Activated T-helper 1 cell treated with anti-CD3 and anti-CD28 coated beads, Interleukin-2, amount 50 U/mL, for 16 hours (primary cell): Measurements from ENCODE around the gene LECT2.

Source experiments
- DNase-seq, 2 donors: peaks; one replicate each; pipeline ENCODE4 v3.0.0-alpha.2; 2020; ENCODE audit warnings: low read depth in 1 of 2, low spot score in 1 of 2

The LECT2 gene

DNA sequence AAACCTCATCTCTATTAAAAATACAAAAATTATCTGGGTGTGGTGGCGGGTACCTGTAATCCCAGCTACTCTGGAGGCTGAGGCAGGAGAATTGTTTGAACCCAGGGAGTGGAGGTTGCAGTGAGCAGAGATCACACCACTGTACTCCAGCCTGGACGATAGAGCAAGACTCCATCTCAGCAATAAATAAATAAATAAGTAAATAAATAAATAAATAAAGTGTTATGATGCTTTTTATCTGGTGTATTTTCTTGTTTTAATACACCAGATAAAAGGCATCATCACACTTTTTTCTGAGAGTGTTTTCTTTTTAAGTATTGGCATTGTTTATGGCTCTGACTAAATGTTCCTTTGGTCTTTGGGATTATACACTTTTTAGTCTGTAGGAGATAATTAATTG lies 24.2 kb upstream of the LECT2 start:
- DNase-seq, result no peak

DNA sequence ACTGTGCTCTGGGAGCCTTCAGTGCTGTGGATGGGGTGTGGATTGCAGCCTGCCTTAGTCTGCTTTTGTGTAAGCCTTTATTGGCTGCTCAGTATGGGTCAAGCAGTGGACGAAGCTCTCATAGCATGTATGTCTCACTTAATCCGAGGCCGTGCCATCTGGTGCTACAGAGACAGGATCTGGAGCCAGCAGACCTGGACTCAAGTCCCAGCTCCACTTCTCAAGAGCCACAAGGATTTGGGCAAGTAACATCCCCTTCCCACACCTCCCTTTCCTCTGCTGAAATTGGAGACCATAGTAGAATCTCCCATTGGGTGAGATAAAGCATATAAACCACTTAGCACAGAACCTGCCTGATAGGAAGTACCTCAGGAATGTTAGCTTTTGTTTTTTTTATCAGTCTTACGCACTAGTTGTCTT lies 23.4 kb upstream of the LECT2 start:
- no peak for DNase-seq

DNA sequence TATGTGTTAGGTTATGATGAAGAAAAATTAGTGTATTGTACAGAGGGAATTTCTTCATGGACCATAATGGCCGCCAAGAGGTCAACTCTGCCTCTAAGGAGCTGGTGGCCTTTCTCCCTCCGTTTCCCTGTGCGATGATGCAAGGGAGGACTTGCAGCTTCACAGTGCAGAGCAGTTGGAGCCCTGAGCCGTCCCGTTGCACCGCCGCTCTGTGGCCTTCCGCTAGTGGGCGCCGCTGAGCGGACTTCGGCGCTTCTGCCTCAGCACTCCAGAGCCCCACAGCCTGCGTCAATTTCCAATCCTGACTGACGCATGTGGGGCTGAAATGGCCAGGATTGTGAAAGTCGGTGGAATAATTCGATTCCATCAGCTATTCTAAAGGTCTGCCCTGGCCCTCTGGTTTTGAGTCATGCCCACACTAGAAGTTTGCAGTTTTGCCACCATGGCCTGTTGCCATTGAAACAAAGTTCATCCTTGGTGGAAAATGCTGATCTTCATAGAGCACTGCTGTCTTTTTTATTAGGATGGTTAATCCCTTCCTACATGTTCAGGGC lies 22.7 kb upstream of the LECT2 start:
- peak in 1 of 2 donors; percentile 17 for DNase-seq

DNA sequence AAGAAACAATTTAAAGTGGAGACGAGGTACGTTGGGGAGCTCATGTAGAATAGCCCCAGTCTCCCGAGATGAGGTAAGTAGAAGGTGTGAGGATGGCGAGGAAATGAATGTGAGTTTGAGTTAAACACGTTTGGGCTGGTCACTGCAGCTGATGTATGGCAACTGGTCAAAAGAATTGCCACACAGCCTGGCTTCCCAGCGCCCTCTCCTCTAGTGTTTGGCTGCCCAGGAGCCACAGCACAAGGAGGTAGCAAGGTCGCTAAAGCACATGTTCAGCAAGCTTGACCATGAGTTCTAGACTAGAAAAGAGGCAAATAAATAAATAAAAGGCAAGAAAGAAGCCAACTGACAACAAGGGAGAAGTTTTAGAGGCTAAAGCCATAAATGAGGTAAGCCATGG lies 21.4 kb upstream of the LECT2 start:
- no peak for DNase-seq

DNA sequence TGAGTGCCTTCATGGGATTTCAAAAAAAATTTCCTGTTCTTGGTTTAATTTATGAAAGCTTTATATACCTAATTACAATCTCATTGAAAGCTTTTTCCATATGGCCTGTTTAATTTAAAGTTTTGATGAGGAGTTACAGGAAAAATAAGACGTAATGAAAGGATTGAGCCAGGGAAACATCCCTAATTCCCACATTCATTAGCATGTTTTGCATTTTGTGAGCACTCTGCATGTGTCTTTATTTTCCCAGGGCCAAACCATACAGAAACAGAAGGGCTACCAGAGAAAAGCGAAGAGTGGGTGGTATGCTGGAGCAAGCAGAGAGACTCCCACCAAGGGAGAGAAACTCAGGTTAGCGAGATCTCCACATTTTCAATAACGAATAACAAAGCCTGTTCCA lies 20.3 kb upstream of the LECT2 start:
- no peak for DNase-seq

DNA sequence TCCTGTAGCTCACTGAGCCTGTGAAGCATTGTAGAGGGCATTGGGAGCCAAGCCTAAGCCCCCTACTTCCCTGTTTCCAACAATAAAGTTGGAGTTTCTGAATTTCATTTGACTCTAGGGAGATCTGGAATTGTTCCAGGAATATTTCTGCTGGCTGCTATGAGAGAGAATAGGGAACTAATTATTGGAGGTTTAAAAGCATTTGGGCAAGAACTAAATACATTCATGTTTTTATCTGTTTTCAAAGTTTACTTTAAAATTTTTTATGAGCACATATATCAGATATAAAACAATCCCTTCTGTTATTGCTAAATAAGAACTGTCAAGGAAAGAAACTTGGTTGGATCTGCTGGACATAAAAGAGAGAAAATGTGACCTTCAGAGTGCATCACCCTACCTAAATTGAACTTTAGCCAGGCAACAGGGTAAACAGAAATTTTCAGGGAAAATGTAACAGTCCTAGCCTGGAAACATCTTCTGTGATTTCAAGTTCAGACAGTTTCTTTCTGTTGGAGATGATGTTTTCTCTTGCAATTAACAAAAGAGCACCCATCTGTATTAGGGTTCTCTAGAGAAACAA lies 19.3 kb upstream of the LECT2 start:
- DNase-seq, result no peak

DNA sequence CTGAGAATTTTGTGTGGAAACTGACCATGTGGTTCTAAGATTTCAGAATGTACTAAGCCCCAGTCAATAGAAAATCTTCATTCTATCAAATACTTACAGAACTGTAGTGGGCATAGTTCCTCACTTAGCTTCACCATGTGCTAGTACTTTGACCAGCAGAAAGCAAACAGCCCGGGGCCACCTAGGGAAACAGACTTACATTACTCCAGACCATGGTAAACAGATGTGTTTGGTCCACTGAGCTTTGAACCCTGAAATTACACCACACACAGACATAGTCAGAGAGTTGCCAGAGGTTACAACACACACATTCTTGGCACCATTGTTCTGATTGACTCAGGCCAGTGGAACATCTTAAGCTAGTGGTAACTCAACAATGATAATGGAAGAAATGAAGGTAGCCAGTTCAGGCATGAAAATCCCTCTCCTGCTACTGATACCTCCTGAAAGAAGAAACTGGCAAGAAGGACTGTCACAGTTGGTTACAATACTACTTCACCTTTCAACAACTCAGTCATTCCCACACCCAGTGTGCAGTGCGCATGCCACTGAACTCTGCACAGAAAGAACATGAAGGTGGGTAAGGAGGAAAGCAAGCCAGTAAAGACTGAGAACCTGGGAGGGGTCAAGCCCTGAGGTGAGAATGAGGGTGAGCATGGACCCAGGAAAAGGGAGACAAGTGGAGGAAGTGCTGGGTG lies 18.7 kb upstream of the LECT2 start:
- DNase-seq, result no peak

DNA sequence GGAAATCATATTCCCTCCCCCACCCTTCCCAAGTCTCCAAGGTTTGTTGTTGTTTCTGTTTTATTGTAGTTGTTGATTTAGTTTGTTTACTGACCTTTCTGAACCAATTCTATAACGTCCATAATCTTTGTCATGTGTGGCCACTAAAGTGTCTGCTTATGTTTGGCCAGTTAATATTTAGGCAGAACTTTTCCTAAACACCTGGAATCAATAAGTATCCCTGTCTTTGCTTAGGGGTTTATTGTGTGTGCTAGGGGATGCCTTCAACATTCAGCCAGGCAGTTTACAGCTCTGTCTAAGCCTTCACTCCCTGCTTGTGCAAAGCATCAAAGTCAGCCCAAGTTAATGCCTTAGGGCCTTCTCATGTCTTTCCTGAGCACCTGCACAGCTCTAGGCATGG lies 16.9 kb upstream of the LECT2 start:
- DNase-seq, result no peak

DNA sequence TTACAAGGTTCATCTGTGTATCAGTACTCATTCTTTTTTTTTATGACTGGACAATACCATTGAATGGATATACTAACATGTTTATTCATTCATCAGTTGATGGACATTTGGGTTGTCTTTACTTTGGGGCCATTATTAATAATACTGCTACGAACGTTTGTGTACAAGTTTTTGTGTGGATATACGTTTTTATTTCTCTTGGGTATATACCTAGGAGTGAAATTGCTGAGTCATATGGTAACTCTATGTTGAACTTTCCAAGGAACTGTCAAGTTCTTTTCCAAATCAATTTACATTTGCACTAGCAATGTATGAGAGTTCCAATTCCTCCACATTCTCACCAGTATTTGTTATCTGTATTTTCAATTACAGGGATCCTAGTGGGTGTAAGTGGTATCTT lies 12.0 kb upstream of the LECT2 start:
- DNase-seq, result no peak

DNA sequence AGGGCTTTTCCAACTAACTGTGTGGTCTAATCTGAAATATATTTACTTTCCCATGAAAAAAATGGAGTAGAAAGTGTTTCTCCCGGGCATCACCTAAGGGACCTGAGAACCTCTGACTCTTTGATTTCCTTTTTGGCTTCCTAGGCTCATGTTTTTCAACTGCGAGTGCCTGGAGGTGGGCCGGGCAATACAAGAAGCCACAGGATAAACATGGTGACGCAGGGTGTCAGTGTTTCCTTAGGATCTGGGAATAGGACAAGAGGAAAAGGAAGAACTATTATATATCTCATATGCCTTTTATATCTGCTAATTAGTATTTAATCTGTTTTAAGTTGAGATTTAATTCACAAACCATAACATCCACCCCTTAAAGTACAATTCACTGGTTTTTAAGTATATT lies 11.4 kb upstream of the LECT2 start:
- no peak for DNase-seq

DNA sequence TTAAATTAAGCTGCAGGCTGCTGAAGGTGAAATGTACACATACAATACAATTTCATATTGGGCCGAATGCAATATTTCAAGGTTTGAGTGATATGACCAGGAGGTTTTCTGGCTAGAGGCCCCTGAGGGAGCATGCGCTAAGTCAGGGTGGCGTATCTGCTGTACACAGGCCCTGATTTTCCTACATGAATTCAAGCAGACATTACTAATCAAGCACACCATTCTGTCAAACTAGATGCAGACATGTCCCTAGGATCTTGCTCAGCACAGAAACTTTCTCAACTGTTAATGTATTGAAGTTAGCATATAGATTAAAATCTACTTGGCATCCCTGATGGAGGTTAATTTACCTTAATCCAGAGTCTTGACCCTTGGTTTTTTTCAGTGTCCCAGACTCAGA lies 10.7 kb upstream of the LECT2 start:
- no peak for DNase-seq

DNA sequence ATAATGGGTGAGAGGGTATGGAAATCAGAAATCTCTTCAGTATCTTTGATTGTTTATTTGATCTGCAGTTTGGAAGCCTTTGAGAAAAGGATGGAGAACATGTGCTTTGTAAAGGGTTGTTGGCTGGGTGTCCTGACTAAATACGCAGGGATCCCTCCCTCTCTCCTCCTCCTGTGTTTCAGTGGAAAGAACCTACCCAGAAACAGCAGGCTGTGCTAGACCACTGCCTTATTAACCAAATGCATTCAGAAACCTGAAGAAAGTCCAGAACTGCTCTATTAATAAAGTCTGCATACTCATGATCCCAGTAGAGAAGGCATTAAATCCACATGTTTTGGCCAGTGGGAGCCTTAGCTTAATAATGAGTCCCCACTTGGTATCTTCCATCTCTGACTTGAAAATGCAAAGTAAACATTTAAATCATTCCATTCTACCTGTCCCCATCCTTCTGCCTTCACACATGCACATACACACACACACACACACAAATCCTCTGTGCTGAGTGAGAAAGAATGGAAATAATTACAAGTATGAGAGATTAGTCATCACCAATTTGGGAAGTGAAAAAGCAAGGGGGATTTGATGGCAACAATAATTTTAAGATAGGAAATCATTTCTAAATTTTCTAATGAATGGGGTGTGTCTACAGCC lies 10.0 kb upstream of the LECT2 start:
- no peak for DNase-seq

DNA sequence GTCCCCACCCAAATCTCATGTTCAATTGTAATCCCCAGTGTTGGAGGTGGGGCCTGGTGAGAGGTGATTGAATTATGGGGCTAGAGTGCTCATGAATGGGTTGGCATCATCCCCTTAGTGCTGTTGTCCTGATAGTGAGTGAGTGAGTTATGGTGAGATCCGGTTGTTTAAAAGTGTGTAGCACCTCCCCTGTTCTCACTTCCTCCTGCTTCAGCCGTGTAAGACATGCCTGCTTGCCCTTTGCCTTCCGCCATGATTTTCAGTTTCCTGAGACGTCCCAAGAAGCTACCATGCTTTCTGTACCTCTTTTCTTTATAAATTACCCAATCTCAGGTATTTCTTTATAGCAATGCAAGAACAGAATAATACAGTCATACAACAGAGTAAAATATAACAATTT lies 742 bp upstream of the LECT2 start:
- DNase-seq, result no peak

DNA sequence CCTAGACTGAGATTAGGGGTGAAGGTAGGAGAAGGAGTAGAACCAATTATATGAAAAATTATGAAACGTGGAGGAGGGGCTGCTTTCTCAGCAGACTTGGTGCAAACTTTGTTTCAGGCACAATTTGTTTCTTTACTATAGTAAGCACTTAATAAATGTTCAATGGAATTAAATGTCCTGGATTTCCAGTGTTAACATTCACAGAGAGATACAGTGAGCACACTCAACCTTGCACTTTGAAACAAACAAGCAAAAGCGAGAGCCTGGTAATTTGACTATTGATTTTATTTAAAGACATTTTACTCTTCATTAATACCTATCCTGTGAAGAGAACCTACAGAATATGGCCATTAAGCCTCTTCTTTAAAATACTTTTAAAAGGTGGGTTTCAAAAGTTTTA lies 933 bp downstream of the LECT2 start:
- DNase-seq, result no peak

DNA sequence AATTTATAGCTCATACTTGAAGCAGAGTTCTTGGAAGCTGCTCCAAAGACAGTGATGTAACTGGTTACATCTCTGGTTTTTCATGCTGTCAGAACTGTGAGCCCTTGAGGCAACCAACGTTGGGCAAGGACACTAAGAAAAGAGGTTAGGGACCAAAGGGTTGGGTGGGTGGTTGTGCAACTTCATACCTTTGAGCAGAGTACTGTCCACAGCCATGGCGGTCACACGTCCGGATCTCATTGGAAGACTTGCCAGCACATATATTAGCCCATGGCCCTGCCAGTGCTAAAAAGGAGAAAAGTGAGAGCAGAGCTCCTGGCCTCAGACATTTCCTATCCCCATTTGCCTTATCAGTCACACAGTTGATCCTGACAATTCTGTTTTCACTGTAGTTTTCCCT lies 2.1 kb downstream of the LECT2 start:
- no peak for DNase-seq

DNA sequence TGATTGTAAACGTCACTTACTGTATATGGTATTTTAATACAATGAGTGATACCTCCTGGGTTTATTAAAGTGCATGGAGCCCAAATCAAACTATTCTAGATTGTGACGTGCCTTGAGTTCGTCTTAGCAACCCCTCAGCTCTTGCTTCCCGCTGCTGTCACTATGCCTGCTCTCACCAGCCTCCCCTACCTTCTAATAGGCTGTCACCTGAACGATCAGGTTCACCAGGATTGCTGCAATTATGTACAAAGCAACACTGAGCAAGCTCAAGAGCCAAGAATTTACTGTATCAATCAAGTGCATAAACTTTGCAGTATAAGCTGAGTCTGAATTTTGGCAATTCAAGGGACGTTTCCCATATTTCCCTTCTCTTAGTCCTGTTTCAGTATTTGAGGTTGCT lies 3.0 kb downstream of the LECT2 start:
- DNase-seq, result no peak

DNA sequence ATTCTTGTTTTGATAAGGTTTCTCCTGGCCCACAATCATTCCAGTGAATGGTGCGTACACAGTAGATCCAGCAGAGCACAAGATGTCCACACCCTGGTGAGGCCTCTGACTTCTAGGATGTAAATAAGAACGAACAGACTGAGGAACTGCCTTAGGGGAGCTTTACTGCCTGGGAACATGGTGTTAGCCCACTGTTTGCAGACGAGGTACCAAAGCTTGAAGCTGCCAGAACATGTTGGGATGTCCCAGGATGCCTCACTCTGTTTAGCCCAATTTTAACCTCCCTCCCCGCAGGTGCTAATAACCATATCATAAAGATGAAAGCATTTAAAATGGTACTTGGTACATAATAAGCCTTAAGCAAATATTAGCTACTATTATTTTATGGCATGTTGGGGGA lies 3.5 kb downstream of the LECT2 start:
- DNase-seq, result no peak

DNA sequence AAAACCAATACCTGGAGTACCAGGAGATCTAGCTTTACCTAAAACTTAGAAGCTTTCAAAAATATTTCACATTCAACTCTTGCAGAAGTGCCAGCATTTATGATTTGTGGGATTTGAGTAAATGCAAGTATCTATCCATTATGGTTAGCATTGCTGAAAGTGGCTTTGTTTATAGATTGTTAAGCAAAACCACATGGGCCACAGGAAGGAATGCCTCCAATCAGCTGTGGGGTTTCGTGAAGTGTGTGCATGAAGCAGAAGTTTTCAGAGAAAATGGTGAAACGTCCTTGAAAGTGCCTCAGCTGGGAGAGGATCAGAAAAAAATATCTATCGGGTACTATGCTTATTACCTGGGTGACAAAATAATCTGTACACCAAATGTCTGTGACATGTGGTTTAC lies 4.2 kb downstream of the LECT2 start:
- no peak for DNase-seq

DNA sequence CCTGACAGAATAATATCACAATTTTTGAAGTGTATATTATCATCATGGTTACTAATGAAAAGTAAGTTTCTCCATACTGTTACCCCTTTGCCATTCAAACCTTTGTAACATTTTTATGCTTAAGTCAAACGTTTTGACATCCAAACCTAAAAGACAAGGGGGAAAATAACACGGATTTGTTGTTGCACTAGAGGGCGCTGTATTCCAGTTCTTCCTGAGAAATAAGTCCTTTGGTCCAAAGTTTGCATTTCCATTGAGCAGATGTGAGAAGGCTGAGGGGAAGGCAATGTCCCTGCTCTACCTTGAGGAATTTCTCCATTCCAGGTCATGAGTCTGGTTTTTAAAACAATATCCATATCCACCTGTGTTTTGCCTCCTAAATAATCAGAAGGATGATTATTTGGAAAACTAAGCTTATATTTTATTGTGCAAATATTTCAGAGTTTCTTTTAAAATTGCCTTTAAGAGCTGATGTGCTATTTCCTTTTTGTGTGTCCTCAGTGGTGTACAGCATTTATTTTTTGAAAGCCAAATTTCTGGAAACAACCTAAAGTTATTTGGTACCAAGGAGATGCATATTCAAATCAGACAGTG lies 9.7 kb downstream of the LECT2 start:
- no peak for DNase-seq

DNA sequence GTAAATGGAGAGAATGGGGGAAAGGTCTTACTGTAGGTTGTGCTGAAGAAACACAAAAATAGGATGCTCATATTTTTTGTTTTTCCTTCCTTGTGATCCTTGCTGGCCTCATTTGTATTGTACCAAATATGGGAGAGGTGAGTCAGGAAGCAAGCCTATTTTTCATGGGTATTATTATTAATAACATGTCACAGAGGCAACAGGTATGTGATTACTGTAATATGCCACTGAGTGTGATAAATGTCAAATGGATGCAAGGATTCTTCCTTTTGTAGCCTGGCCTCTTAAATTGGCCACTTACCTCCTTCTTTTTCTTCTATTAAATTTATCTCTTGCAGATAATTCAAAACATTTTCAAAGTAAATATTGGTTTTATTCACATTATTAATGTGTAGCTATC lies 10.2 kb downstream of the LECT2 start:
- DNase-seq, result no peak

DNA sequence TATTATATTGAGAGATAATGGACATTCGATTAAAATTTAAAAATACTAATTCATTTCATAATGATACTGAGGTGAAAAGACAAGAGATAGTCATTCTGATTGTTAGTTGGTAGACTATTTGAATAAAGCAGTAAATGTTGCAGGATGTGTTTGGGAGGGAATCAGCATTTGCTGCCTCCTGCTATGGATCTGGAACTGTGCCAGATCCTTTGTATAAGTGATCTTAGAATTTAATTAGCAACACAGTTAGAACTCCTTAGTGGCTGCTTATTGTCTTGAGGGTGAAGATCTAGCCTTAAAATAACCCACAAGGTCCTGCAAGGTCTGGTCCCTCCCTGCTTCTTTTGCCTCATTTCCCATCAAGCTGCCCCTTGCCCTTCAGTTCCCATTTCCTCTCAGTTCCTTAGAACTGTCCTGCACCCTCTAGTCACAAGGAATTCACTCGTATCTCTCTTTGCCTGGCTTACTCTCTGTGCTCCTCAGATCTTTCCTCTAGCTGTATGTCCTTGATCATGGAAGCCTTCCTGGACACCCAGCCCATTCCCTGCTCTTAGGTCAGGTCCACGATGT lies 12.5 kb downstream of the LECT2 start:
- no peak for DNase-seq

DNA sequence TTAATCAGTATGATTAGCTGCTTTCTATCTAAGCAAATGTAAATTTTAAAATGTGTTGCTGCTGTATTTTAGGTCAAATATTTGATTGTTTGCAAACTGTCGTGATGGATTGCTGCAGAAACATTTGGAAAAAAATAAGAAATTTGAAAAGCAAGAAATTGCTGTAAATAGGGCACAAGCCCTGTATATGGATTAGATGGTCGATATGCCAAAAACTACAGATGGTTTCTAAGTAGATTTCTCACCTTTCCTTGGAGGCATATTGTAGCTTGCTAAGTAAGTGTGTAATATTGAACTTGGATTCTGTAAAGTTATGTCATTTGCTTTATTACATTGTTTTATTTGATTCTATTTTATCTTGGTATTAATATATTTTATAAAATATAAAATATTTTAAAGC lies 13.1 kb downstream of the LECT2 start:
- DNase-seq, result no peak
